A549 (cell line): ENCODE data around the gene FANCI.

Experiments used
- EP300 ChIP-seq, 2 experiments: fragments of >200 bp; sonication (Bioruptor Twin); formaldehyde crosslinking; IDR thresholded peaks; 2 replicates in 1 of 2; 3 replicates in 1 of 2; pipeline ENCODE4 v1.6.1; 2016 to 2017
- POLR2A ChIP-seq: IDR thresholded peaks from 2 replicates; pipeline ENCODE4 v1.6.1; 2012; ENCODE audit warnings: mild to moderate bottlenecking, low read length
- RAD21 ChIP-seq, 2 experiments: fragments of >200 bp in 1 of 2; sonication (Bioruptor Twin) in 1 of 2; formaldehyde crosslinking in 1 of 2; IDR thresholded peaks in 1 of 2; conservative IDR thresholded peaks in 1 of 2; 2 replicates in 1 of 2; 3 replicates in 1 of 2; pipeline ENCODE4 v1.6.1; 2012 to 2018; ENCODE audit warnings: inconsistent platforms in 1 of 2
- RNF2 ChIP-seq: fragments of 200-600 bp; sonication (generic); IDR thresholded peaks from 2 replicates; pipeline ENCODE4 v1.6.1; 2016; ENCODE audit warnings: low read depth, mild to moderate bottlenecking, antibody characterized with exemption, moderate library complexity, borderline replicate concordance
- SMC3 ChIP-seq: fragments of >200 bp; sonication (Bioruptor Twin); formaldehyde crosslinking; IDR thresholded peaks from 3 replicates; pipeline ENCODE4 v1.6.1; 2018; ENCODE audit warnings: inconsistent platforms
- ZFP36 ChIP-seq: fragments of 450-650 bp; IDR thresholded peaks from 2 replicates; pipeline ENCODE4 v1.6.1; 2014; ENCODE audit warnings: borderline replicate concordance; ENCODE audit not compliant: partially characterized antibody
- TF ChIP-seq, protein P1 (sequence below): fragments of >200 bp; sonication (Bioruptor Twin); formaldehyde crosslinking; IDR thresholded peaks from 3 replicates; pipeline ENCODE4 v1.5.1; 2016

DNA sequence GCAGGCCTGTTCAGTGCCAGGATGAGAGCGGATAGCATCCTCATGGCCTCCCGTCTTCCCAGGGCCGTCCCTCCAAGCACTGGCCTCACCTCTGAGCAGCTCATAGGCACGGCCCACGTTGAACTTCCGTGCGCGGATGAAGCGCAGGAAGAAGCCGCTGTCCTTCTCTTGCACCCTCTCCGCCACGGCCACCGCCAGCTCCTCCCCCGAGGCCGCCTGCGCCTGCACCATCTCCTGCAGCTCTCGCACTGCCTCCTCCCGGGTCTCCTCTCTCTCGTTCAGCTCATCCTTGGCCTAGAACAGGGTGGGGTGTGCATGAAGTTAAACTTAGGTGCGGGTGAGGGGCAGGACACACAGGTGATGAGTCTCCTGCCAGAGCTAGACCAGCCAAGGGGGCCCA lies 26.7 kb upstream of the FANCI start:
- no peak for TF ChIP-seq RAD21 (conservative IDR thresholded peaks at IDR 0.05 in 1 of 2, IDR thresholded peaks at IDR 0.05 in 1 of 2)
- TF ChIP-seq, protein P1, sequence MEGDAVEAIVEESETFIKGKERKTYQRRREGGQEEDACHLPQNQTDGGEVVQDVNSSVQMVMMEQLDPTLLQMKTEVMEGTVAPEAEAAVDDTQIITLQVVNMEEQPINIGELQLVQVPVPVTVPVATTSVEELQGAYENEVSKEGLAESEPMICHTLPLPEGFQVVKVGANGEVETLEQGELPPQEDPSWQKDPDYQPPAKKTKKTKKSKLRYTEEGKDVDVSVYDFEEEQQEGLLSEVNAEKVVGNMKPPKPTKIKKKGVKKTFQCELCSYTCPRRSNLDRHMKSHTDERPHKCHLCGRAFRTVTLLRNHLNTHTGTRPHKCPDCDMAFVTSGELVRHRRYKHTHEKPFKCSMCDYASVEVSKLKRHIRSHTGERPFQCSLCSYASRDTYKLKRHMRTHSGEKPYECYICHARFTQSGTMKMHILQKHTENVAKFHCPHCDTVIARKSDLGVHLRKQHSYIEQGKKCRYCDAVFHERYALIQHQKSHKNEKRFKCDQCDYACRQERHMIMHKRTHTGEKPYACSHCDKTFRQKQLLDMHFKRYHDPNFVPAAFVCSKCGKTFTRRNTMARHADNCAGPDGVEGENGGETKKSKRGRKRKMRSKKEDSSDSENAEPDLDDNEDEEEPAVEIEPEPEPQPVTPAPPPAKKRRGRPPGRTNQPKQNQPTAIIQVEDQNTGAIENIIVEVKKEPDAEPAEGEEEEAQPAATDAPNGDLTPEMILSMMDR, result no peak
- no peak for TF ChIP-seq RNF2
- TF ChIP-seq POLR2A, result no peak
- no peak for TF ChIP-seq EP300 (IDR thresholded peaks at IDR 0.05)
- no peak for TF ChIP-seq SMC3
- no peak for TF ChIP-seq ZFP36
